ENCODE data around the gene SLC9A8. TPM values are rescaled to one million over a fixed set of nuclear protein-coding genes. Genes with fewer than 3 reads are reported as not detected.

SLC9A8 gene
- total and polyA plus RNA-seq, 9 of the 15 experiments (the other 6 are each of a cell fraction or from before 2014, with no cell fraction given) = 0.56 to 9.7 (median 5.0) TPM

- TF ChIP-seq SRF (CRISPR knock-in tag; IDR thresholded peaks at IDR 0.05) = no peak
- no peak for TF ChIP-seq NBN (IDR thresholded peaks at IDR 0.05; ENCODE audit: low read depth)
- TF ChIP-seq, protein P1, sequence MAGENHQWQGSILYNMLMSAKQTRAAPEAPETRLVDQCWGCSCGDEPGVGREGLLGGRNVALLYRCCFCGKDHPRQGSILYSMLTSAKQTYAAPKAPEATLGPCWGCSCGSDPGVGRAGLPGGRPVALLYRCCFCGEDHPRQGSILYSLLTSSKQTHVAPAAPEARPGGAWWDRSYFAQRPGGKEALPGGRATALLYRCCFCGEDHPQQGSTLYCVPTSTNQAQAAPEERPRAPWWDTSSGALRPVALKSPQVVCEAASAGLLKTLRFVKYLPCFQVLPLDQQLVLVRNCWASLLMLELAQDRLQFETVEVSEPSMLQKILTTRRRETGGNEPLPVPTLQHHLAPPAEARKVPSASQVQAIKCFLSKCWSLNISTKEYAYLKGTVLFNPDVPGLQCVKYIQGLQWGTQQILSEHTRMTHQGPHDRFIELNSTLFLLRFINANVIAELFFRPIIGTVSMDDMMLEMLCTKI (IDR thresholded peaks at IDR 0.05; ENCODE audit: partially characterized antibody) = no peak
These were observed 95.0 kb downstream of the SLC9A8 start (continued) for GRCh38 chr20:49907405-49908257.

DNA sequence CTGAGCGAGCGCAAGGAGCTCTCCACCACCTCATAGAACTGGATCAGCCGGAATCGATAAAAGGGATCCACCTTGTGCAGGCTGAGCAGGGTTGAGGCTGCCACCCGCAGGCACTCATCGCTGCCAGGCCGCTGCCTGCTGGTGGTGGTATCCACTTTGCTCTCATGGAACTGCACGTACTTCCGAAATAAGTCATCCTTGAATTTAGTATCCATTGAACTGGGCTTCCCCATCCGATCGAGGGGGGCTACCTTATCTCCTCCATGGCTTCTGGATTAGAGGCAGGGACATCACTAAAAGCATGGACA lies 95.6 kb downstream of the SLC9A8 start:
- no peaks in the 10 kb centered on the region for H3K9me3 ChIP-seq (replicated peaks; ENCODE audit: control insufficient read depth, insufficient read depth, low read depth, low read length)
- peaks cover 3% of the 10 kb centered on the region; the same call in 1 of the 2 replicates for H4K20me1 ChIP-seq (replicated peaks; ENCODE audit: control insufficient read depth, insufficient read depth, low read length)
- no peak overlapping the region for H3K27ac ChIP-seq (ENCODE audit: extremely low read depth, low read depth, low read length)
- no TSS peak for BruUV-seq (replicated peaks)
- H3K4me3 ChIP-seq = no peak overlapping the region
- WGBS (ENCODE audit: insufficient coverage, low coverage, missing lambda C conversion rate) = 92% methylated on average over 11 of the region's 11 CpGs
- no peaks in the 10 kb centered on the region for H3K27me3 ChIP-seq (ENCODE audit: control insufficient read depth in 2 of 2, insufficient read depth in 2 of 2, low read length in 2 of 2)
- ATAC-seq (no peak), FAIRE-seq (no peak), DNase-seq (ENCODE audit: extremely low read depth in 1 of 4, low spot score in 3 of 4) (no peak)
- no peak overlapping the region for H3K4me2 ChIP-seq (ENCODE audit: insufficient read depth, low read length)
- peaks cover 39% of the 10 kb centered on the region for H3K79me2 ChIP-seq (ENCODE audit: control insufficient read depth, insufficient read depth, low read length)
- TF ChIP-seq TFAM (CRISPR knock-in tag; conservative IDR thresholded peaks at IDR 0.05) = no peak
- no peak for TF ChIP-seq STAG1 (CRISPR knock-in tag; IDR thresholded peaks at IDR 0.05; ENCODE audit: borderline replicate concordance)
- TF ChIP-seq TEAD1 (CRISPR knock-in tag; IDR thresholded peaks at IDR 0.05) = no peak
- no peak for TF ChIP-seq SMC3 (conservative IDR thresholded peaks at IDR 0.05; ENCODE audit: insufficient read depth, low read depth, low read length)
- TF ChIP-seq ADNP (tag; IDR thresholded peaks at IDR 0.05) = no peak
- TF ChIP-seq PHF20 (IDR thresholded peaks at IDR 0.05; ENCODE audit: partially characterized antibody) = no peak
- no peak for TF ChIP-seq CTBP1 (IDR thresholded peaks at IDR 0.05; ENCODE audit: borderline replicate concordance)
- no peak for TF ChIP-seq SNIP1 (IDR thresholded peaks at IDR 0.05; ENCODE audit: low read depth)
- no peak for TF ChIP-seq ZNF76 (CRISPR knock-in tag; IDR thresholded peaks at IDR 0.05; ENCODE audit: borderline replicate concordance)
- TF ChIP-seq, protein P2, sequence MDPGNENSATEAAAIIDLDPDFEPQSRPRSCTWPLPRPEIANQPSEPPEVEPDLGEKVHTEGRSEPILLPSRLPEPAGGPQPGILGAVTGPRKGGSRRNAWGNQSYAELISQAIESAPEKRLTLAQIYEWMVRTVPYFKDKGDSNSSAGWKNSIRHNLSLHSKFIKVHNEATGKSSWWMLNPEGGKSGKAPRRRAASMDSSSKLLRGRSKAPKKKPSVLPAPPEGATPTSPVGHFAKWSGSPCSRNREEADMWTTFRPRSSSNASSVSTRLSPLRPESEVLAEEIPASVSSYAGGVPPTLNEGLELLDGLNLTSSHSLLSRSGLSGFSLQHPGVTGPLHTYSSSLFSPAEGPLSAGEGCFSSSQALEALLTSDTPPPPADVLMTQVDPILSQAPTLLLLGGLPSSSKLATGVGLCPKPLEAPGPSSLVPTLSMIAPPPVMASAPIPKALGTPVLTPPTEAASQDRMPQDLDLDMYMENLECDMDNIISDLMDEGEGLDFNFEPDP (CRISPR knock-in tag; IDR thresholded peaks at IDR 0.05) = no peak
- no peak overlapping the region for H3K9ac ChIP-seq (ENCODE audit: insufficient read depth in 1 of 2, low read depth in 2 of 2, low read length in 2 of 2)
- H2AFZ ChIP-seq (ENCODE audit: low read depth, low read length) = no peak overlapping the region
- peaks cover 0 to 16% of the 10 kb centered on the region in 2 experiments; a peak in 2 of 5 replicates for H3K4me1 ChIP-seq (replicated peaks in 1 of 2; ENCODE audit: control insufficient read depth in 2 of 2, insufficient read depth in 2 of 2, low read length in 2 of 2)
- intact Hi-C loops (cut with micrococcal nuclease) (no loop called here), in situ Hi-C loops (cut with MboI) (no loop called here)
- H3K9me1 ChIP-seq (ENCODE audit: control insufficient read depth, insufficient read depth, low read length) = no peaks in the 10 kb centered on the region
- peaks cover 72% of the 10 kb centered on the region for H3K36me3 ChIP-seq (ENCODE audit: control insufficient read depth, insufficient read depth, low read length)
- ChIA-PET CTCF (ENCODE audit: low intra/inter-chr PET ratio) (no interaction called here), POLR2A (no interaction called here)

Data from K562 (cell line).